Activated CD4-positive, CD25-positive, alpha-beta regulatory T cell treated with anti-CD3 and anti-CD28 coated beads, Interleukin-2, amount 50 U/mL, for 72 hours (primary cell): ENCODE data around the gene SDHA.
"Not testable (repeated sequence)": the region's sequence is repeated elsewhere in the genome, so short reads cannot be mapped to it uniquely, and the experiment has no call there.

Experiments
- DNase-seq: peaks from one replicate; pipeline ENCODE4 v3.0.0; 2021

Gene SDHA

DNA sequence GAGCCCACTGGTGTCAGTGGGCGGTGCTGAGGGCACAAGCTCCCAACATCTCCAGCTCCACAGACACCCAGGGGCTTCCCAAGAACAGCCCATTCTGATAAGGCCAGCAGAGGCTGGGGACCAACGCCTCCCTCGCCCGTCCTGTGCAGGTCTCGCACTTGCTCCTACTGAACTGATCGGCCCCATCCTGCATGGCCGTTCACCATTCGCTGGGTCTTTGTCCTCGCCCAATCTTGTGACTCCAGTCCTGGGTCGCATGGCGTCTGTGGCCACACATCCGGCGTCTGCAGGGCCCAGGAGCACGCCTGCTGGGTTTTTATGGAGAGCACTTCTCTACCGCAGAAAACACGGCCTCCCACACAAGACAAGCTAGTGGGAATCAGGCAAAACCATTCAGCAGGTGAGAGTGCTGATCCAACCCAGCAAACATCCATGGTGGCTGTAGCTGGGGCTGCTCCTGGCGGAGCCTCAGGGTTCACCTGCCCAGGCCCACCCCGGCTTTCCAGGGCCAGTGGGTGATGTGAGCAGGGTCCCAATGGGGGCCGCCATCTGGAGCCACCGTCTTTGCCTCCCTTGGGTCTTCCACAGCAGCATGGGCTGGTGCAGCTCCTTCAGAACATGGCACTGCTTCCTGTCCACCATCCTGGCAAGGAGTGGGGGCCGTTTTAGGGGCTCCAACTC lies 19.5 kb upstream of the SDHA start:
- DNase-seq, result no peak

DNA sequence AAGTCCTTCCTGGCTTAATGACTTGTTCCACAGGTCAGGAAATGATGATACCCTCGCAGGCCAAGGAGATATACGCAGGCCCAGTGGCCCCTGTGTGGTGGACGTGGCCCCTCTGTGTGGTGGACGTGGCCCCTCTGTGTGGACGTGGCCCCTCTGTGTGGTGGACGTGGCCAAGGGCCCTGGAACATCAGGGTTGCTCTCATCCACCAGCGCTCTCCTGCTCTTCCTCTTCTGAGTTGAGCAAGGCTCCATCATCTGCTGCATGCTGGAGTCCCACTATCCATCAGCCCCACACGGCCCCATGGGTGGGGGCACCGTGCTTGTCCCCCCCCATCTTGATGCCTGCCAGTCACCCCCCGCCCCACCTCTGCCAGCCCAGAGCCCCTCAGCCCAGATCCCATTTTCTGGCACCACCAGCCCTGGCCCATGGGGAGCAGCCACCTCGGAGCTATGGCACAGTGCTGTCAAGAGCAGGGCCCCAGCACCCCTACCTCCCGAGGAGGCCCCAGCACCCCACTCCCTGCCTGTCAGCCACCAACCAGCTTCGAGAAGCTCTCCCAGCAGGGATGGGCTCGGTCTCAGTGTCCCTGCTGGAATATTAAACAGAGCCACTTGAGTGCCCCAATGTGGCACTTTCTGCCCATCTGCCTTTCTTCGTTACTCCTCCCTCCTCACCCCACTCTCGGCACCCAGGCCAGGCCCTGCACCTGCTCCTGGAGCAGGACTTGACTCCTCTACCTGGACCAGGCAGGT lies 18.7 kb upstream of the SDHA start:
- no peak for DNase-seq

DNA sequence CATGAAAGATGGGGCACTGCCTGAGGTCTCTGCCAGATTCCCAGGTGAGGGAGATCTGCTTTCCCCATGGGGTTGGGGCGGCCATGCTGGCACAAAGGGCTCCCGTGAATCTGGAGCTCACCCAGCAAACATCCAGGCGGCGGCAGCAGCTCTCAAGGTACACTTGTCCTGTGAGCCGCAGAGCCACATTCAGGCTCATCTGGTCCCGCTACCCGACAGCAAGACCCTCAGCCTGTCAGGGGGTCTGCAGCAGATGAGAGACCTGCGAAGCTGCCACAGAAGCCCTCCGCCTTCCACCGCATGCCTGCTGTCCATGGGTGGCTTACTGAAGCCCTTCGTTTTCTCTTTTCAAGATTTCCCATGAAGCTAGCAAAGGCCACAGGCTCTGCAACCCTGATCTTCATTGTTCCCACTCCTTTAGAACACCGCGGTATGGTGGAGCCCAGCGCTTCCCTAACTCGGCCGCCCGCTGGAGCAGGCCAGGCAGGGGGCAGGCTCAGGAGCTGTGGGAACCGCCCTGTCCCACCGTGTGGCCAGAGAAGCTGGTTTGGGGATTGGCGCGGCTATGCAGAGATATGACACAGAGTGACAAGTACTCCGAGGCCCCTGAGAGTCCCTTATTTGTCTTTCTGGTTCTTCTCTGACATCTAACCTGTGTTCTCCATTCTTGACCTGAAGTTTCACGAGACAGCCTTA lies 18.0 kb upstream of the SDHA start:
- no peak for DNase-seq

DNA sequence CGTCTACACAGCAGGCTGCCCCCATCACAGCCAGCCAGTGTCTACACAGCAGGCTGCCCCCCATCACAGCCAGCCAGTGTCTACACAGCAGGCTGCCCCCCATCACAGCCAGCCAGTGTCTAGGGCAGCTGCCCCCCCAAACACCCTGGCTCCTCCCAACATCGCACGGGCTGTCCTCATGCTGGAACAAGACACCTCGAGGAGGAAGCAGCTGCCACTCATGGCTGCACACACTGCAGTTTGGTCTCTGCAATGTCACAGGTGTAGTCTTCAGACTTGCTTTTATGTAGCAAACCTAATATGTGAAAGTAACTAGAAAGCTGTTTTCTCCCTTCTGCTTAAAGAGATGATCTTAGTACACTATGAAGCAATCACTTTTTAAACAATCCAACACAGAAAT lies 17.1 kb upstream of the SDHA start:
- DNase-seq, result no peak

DNA sequence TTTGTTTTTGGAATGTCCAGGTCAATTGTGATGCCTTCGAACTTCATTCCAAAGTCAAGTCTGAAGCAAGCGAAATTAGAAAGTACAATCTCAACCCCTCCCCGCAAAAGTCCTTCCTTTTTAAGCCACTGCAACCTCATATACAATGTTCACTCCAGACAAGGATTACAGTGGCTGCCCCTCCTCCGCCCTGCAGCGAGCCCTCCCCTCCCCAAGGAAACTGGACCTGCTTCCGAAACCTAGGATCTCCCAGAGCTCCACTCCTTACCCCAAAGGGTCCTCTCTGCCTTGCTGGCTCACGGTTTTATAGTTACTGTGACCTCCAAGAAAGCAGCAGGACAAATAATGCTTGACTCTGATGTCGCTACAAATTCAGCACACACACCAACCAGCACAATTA lies 16.4 kb upstream of the SDHA start:
- DNase-seq, result no peak

DNA sequence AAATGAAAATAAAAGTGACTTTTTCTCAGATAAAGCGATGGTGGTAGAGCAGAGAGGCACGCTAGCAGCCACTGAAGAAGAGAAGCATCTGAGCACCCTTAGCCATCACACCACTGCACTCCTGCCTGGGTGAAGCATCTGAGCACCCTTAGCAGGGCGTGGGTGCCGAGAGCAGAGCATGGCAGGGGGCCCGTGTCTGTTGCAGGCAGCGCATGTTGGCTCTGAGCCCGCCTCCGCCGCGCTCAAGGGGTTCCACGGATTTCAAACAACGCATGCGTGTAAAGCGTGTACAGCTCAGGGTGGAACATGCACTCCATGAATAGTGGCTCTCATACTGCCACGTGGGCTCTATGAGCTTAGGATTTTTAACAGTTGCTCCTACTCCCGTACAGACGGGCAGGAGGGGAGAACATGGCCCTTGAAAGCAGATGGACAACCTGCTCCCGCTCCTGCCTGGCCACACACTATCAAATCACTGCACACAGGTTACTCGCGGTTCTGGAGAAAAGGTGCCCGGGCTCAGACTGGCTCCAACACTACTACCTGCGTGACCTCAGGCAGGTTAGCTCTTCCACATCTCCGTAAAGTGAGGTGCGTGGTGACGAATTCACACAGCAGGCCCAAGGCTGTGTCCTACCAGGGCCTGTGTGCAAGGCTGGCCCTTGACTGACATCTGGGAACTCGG lies 14.7 kb upstream of the SDHA start:
- DNase-seq, result no peak

DNA sequence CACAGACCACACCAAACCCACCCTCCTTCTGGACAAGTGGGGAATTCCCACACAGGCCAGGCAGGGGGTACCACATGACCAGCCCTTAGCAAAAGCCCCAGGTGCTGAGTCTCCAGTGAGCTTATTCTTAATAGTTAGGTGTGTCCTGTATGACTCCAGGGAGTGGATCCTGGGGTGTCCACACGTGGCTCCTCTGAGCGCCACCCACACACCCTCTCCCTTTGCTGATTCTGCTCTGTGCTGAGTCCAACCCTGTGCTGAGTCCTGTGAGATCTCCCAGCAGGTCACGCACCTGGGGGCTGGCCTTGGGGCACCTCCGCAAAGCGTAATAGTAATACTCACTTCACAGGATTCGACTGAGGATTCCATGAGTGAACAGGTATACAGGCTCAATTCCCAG lies 14.1 kb upstream of the SDHA start:
- DNase-seq, result no peak

DNA sequence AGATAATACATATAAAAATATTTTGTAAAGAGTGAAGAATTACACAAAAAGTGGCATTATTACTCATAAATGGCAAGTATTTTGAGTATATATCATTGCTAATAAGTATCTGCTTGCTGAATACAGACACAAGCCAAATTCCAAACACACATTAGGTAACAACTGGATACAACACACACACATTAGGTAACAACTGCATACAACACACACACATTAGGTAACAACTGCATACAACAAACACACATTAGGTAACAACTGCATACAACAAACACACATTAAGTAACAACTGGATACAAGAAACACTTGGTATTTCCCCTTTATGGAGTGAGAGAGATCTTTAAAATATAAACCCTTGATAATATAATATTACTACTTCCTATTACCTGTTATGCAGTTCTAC lies 13.7 kb upstream of the SDHA start:
- DNase-seq, result no peak

DNA sequence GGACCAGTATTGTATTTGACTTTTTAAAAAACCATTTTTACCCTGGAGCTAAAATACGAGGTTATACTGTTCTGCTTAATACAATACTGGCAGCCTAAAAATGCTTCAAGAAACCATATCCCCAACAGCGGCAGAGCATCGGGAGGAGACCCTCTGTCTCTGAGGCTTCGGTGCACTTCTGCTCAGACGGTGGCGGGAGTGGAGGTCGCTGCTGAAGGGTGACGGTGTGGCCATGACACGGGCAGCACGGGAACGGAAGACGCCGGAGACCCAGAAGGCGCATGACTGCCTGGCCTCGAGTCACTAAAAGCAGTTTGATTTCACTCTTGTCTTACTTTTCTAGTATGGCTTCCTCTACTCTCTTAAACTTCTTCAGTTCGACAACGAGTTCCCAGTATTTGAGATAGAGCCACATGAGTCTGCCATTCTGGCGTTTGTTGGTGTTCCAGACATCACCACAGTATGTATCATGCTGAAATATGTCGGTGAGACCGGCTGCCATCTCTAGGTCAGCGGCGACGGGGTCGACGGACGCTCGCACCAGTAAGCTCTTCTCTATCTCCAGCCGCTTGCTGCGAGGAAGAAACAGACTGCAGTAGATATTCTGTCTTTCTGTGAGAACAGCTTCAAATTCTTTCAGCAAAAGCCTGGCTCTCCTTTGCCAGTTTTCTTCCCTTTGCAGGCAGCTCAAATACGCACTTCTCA lies 13.0 kb upstream of the SDHA start:
- no peak for DNase-seq

DNA sequence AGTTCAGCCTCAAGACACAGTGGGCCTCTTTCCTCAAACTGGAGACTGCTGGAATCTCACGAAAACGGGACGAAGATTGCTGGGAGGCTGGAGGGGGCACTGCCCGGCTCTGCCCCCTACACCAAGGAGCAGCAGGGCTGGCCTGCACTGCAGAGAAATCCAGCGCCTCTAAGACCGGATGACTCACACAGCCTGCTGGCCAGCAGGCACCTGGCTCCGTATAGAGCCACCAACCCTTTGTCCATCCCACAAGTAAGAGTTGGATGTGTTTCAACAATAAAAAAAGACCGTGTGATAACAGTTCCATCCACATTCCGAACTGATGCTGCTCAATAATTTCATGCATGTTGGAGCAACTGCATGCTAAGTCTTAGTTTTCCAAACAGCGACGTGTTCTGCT lies 11.7 kb upstream of the SDHA start:
- no peak for DNase-seq

DNA sequence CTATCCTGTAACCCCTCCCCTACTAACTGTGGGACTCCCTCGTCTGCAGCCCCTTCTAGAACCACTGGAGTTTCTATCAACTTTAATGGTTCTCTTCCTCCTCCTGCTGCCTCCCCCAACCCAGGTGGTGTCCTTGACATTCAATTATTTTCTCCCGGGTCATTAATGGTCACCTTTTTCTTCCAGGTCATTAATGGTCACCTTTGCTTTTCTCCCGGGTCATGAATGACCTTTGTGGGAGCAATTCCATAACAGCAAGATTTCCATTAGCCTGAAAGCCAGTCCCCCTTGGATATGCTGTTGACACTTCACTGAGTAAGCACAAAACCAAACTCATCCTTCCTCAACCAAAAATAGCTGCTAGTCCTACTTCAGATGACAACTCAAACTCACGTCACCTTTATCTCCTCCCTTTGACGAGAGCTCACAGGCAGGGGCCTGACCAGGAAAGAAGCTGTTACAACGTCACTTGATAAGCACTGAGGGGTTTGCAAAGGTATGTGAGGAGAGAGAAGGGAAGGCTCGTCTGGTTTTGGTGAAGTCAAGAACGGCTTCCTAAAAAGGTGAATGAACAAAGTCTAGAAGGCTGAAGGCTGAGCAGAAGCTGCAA lies 11.1 kb upstream of the SDHA start:
- no peak for DNase-seq

DNA sequence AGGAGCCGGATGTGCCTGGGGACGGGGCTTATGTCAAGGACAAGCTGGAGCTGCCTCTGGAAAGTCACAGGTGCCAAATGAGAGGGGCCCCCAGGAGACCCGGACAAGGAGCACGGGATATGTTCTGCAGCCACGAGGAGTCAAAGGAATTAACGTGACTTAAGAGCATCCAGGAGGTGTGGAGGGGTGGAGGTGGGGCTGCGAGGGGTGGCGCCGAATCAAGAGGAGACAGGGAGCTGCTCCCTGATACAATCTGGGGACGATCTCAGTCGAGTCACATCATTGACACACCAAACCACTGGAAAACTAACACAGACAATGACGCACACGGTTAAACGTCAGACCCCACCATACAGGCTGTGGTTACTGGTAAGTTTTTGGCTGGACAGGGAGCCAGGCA lies 10.5 kb upstream of the SDHA start:
- no peak for DNase-seq

DNA sequence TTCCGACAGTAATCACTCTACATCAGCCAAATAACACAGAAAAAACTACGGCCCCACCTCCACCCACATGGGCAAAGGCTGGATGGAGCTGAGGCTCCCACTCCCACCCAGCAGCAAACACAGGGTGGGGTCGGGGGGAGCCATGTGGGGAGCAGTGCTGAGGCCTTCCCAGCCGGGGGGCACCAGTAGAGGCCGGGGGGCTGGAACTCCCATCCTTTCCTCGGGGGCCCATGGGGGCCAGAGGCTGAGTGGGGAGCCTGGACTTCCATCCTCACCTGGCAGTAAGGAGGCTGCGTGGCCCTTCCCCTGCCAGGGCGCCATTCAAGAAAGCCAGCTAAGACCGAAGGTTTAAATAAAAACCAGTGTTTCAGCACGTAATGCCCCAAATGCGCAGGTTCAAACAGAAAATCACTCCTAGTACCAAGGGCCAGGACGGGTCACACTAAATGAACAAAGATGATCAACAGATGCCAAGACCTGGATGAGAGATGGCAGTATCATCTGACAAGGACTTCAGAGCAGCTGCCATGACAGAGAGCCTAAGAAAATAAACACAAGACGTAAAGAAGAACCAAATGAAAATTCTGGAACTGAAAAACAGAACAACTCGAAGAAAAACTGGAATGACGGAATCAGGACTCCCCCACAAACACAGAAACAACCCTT lies 9.5 kb upstream of the SDHA start:
- no peak for DNase-seq

DNA sequence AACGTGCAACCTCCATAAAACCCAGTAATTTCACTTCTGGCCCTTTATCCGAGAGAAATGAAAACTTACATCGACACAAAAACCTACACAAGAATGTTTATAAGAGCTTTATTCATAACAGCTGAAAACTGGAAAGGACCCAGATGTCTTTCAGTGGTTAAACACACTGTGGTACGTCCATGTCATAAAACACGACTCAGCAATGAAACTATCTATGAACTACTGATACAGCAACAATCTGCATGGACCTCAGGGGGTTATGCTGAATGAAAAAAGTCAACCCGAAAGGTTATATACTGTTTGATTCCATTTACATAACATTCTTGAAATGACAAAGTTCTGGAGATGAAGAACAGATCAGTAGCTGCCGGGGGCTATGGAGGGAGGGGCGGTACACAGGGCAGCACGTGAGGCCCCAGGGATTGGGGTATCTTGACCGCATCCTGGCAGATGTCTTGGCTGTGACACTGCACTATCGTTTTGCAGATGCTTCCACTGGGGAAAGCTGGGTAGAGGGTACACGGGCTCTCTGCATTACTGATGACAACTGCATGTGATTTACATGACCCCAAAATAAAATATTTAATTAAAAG lies 4.2 kb upstream of the SDHA start:
- no peak for DNase-seq

DNA sequence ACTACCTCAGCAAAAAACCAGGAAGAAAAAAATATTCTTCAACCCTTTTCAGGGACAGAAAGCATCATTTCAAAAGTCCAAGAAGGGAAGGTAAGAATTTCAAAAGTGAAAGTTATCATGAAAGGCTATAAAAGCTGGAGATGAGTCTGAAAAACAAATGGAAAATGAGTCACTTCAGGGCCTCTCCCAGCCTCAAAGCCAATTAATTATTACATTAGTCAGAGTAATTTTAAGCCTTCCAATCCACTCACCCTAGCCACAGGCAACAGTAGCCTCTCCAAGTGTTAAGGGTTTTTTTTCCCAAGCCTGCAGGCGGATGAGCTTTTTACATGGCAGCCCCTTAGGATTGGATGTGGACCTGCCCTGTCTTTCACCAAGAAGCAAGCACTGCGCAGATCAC lies 2.9 kb upstream of the SDHA start:
- DNase-seq, result not testable (repeated sequence)

DNA sequence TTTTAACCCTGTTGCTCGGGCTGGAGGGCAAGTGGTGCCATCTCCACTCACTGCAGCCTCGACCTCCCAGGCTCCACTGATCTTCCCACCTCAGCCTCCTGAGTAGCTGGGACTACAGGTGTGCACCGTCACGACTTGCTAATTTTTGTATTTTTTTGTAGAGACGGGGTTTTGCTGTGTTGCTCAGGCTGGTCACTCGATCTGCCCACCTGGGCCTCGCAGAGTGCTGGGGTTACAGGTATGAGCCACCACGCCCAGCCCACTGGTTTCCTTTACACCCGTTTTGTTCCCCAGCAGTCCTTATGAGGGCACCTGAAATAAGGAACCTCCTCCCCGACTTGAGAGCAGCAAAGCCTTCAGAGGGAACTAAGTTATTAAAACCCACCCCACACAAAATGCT lies 2.0 kb upstream of the SDHA start:
- not testable (repeated sequence) for DNase-seq

DNA sequence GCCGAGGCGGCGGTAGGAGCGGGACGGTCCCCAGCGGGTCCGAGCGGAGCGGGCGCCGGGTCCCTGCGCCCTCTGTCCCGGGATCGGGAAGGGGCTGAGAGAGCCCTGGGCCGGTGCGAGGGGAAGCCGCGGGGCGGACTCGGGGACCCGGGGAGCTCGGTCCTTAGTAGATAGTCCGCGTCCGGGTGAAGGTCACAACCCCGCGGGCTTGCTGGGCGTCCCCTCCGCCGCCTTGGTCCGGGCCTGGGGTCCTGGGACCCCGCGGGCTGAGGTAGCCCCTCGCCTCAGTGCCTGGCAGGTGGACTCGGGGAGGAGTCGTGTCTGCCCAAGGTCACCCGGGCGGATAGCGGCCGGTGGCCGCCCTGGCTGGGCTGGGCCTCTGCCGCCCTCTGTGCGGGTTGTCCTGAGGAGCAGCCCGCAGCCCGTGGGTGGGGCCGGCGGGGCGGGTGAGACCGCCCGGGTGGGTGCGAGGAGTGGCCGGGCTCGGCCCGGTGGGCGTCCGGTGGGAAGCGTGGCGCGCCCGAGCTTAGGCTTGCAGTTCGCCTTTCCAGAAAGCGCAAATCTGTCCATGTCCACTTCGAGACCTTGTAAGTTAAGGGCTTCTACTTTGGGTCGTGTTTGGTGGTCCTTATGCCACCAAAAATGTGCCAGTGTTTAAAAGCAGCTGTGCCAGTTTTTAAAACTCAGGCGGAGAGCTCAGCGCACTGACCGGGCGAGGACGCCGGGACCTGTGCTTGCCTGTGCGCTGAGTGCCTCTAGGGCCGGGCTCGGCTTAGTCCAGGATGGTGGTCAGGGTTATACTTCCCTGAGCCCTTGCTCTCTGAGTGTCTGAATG lies 554 bp downstream of the SDHA start:
- DNase-seq, result peak; percentile 41

DNA sequence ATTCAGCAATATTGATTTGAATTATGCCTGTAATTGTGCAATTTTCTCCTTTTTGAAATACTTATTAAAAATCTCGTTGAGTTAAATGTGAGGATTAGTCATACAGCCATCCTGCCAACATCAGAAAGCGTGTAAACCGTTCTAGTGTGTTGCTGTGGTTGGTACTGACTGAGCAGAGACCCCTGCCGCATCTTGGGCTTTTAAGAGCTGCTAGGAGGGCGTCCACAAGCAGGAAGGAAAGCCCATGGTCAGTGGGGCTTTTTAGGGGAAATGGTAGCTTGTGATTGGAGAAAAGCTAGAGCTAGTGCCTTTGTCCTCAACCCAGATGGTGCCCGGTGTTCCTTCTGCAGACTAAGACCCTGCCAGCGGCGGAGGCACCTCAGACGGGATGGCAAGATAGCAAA lies 1.3 kb downstream of the SDHA start:
- no peak for DNase-seq

DNA sequence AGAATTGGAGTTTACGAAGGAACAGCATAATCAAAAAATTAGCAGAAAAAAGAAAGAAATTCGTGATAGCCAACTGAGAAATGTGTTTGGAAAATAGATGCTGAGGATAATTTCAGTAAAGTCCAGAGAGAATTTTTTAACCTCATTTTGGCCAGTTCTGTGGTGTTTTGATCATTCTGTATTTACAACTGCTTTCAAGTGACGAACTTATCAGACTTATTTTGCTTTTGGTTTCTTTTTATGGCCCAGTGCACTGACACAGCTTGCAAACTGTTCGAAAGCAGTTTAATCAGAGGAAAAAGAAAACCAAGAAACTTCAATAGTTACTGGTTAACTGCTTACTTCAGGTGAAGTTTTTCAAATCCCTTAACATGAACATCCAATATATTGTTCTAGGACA lies 1.9 kb downstream of the SDHA start:
- DNase-seq, result no peak

DNA sequence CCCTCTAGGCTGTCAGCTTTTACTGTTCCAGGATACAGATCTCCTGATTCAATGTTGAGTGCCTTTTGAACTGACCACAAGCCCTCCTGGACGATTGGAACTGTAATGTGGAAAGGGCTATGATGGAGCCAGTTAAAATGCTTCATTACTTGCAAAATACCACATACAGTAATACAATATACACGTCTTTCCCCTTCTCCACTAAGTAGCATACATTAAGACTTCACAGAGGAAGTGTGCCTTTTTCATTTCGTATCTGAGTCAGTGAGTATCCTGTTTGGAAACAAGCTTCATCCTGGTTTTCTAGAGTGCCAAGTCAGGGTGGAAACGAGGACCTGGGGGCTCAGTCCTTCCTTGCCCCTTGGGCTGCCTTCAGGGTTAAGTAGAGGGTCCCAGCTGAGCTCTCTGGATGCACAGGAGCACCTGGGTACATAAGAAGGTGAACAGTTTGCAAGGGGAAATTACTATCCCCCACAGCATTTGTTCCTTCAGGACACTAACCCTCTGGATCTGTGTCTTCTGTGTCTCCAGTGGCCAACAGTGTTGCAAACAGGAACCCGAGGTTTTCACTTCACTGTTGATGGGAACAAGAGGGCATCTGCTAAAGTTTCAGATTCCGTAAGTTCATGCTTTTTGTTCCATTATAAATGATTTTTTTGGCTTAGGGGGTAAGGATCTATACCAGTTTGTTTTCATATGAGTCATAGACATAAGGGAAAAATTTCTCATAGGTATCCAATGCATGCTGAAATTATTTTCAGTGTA lies 5.0 kb downstream of the SDHA start:
- DNase-seq, result not testable (repeated sequence)
